Measurements from ENCODE around the gene ARHGAP24. TPM values are rescaled to one million over a fixed set of nuclear protein-coding genes. Genes with fewer than 3 reads are reported as not detected.

ARHGAP24 gene
- total and polyA plus RNA-seq, 2 donors (not counting 1 experiment from before 2014, with no cell fraction given) = 48.4 to 141 TPM

- 90% methylated on average over 2 of the region's 5 CpGs for WGBS (ENCODE audit: insufficient coverage)
- Mint-ChIP-seq H3K9me3 (ENCODE audit: insufficient read depth) (no peaks in the 10 kb centered on the region), H3K4me1 (no peaks in the 10 kb centered on the region), H3K27ac (no peak overlapping the region), H3K27me3 (no peaks in the 10 kb centered on the region), H3K4me3 (no peak overlapping the region)
- H4K20me1 ChIP-seq (ENCODE audit: control insufficient read depth, insufficient read depth, low read length, poor library complexity, severe bottlenecking) = no peaks in the 10 kb centered on the region
- no peak for ATAC-seq (ENCODE audit: low read depth)
- H3K4me1 ChIP-seq (ENCODE audit: control insufficient read depth in 2 of 2, insufficient read depth in 2 of 2, low read length in 2 of 2) = no peaks in the 10 kb centered on the region
- no peak overlapping the region for H3K4me2 ChIP-seq (replicated peaks; ENCODE audit: low read depth, low read length, poor library complexity, severe bottlenecking)
- H3K27ac ChIP-seq (ENCODE audit: low read length in 2 of 2) = no peak overlapping the region
- ChIA-PET CTCF (no interaction called here), POLR2A (no interaction called here)
- no peaks in the 10 kb centered on the region for H3K36me3 ChIP-seq (replicated peaks in 1 of 2; ENCODE audit: control extremely low read depth in 1 of 2, control insufficient read depth in 1 of 2, extremely low read depth in 1 of 2, insufficient read depth in 2 of 2, low read length in 1 of 2)
- no peak for DNase-seq
- H3K4me3 ChIP-seq (ENCODE audit: control extremely low read depth in 1 of 5, extremely low read depth in 1 of 5, insufficient read depth in 1 of 5, low read depth in 2 of 5, low read length in 4 of 5) = no peak overlapping the region
- H3K9me3 ChIP-seq (ENCODE audit: control extremely low read depth in 1 of 3, control insufficient read depth in 2 of 3, insufficient read depth in 1 of 3, low read length in 2 of 3) = no peaks in the 10 kb centered on the region
- no peak overlapping the region for H2AFZ ChIP-seq (ENCODE audit: insufficient read depth, low read depth, low read length, poor library complexity, severe bottlenecking)
- TF ChIP-seq EZH2 (IDR thresholded peaks at IDR 0.05; ENCODE audit: borderline replicate concordance, insufficient read depth, low read depth, low read length, poor library complexity, severe bottlenecking) = no peak
- TF ChIP-seq CTCF (IDR thresholded peaks at IDR 0.05) = no peak
- peaks cover 0 to 2% (median 0%) of the 10 kb centered on the region in 4 experiments for H3K27me3 ChIP-seq (replicated peaks in 1 of 4; ENCODE audit: control extremely low read depth in 1 of 4, control insufficient read depth in 3 of 4, insufficient read depth in 4 of 4, low read length in 3 of 4)
- H3K79me2 ChIP-seq (ENCODE audit: control insufficient read depth, insufficient read depth, low read length) = no peaks in the 10 kb centered on the region
- H3K9ac ChIP-seq (ENCODE audit: low read length) = no peak overlapping the region
- intact Hi-C loops (cut with micrococcal nuclease) = no loop called here
Measured at GRCh38 chr4:85430697-85431096, 44.3 kb upstream of the ARHGAP24 start.

- H3K79me2 ChIP-seq (ENCODE audit: control insufficient read depth, insufficient read depth, low read length) = no peaks in the 10 kb centered on the region
- Mint-ChIP-seq H3K4me1 (no peaks in the 10 kb centered on the region), H3K27ac (no peak overlapping the region), H3K4me3 (no peak overlapping the region), H3K9me3 (ENCODE audit: insufficient read depth) (no peaks in the 10 kb centered on the region), H3K27me3 (no peaks in the 10 kb centered on the region)
- intact Hi-C loops (cut with micrococcal nuclease) = no loop called here
- CTCF ChIA-PET = no interaction called here
- H3K4me1 ChIP-seq (ENCODE audit: control insufficient read depth in 2 of 2, insufficient read depth in 2 of 2, low read length in 2 of 2) = no peaks in the 10 kb centered on the region
- no peak overlapping the region for H3K4me2 ChIP-seq (replicated peaks; ENCODE audit: low read depth, low read length, poor library complexity, severe bottlenecking)
- no peak for ATAC-seq (ENCODE audit: low read depth)
- H4K20me1 ChIP-seq (ENCODE audit: control insufficient read depth, insufficient read depth, low read length, poor library complexity, severe bottlenecking) = no peaks in the 10 kb centered on the region
- POLR2A ChIA-PET = no interaction called here
- H3K9me3 ChIP-seq (ENCODE audit: control extremely low read depth in 1 of 3, control insufficient read depth in 2 of 3, insufficient read depth in 1 of 3, low read length in 2 of 3) = no peaks in the 10 kb centered on the region
- H3K27ac ChIP-seq (ENCODE audit: low read length in 2 of 2) = no peak overlapping the region
- H3K36me3 ChIP-seq (replicated peaks in 1 of 2; ENCODE audit: control extremely low read depth in 1 of 2, control insufficient read depth in 1 of 2, extremely low read depth in 1 of 2, insufficient read depth in 2 of 2, low read length in 1 of 2) = no peaks in the 10 kb centered on the region
- DNase-seq = no peak
- no peak for TF ChIP-seq EZH2 (IDR thresholded peaks at IDR 0.05; ENCODE audit: borderline replicate concordance, insufficient read depth, low read depth, low read length, poor library complexity, severe bottlenecking)
- TF ChIP-seq CTCF (IDR thresholded peaks at IDR 0.05) = no peak
- H3K9ac ChIP-seq (ENCODE audit: low read length) = no peak overlapping the region
- H3K4me3 ChIP-seq (ENCODE audit: control extremely low read depth in 1 of 5, extremely low read depth in 1 of 5, insufficient read depth in 1 of 5, low read depth in 2 of 5, low read length in 4 of 5) = no peak overlapping the region
- no CpG with 5 or more reads among the region's 3 CpGs for WGBS (ENCODE audit: insufficient coverage)
- peaks cover 0 to 2% (median 0%) of the 10 kb centered on the region in 4 experiments for H3K27me3 ChIP-seq (replicated peaks in 1 of 4; ENCODE audit: control extremely low read depth in 1 of 4, control insufficient read depth in 3 of 4, insufficient read depth in 4 of 4, low read length in 3 of 4)
- no peak overlapping the region for H2AFZ ChIP-seq (ENCODE audit: insufficient read depth, low read depth, low read length, poor library complexity, severe bottlenecking)
Measured at GRCh38 chr4:85431156-85431555, 43.8 kb upstream of the ARHGAP24 start.
